Measurements from ENCODE around the gene NMNAT2. TPM values are rescaled to one million over a fixed set of nuclear protein-coding genes. Genes with fewer than 3 reads are reported as not detected.

Gene NMNAT2
- total and polyA plus RNA-seq, 2 donors from 2014 or later: 0.17 to 2.0 TPM

- intact Hi-C loops (cut with DNase I): no loop called here
- no peaks in the 10 kb centered on the region for H3K36me3 ChIP-seq (ENCODE audit: control insufficient read depth in 2 of 3, insufficient read depth in 3 of 3, low read length in 3 of 3)
- H3K9me3 ChIP-seq (ENCODE audit: control insufficient read depth in 2 of 3, insufficient read depth in 1 of 3, low read length in 3 of 3): no peaks in the 10 kb centered on the region
- no peak overlapping the region for H3K27ac ChIP-seq (ENCODE audit: low read depth in 2 of 2, low read length in 2 of 2)
- H3K4me1 ChIP-seq (ENCODE audit: control insufficient read depth in 2 of 3, insufficient read depth in 2 of 3, low read depth in 1 of 3, low read length in 3 of 3): peaks cover 2 to 8% (median 6%) of the 10 kb centered on the region in 3 donors
- no peak overlapping the region for H3K9ac ChIP-seq (ENCODE audit: low read length in 3 of 3)
- FAIRE-seq (no peak), DNase-seq (no peak)
- H3K4me3 ChIP-seq (ENCODE audit: low read length in 3 of 3): no peak overlapping the region
- H3K27me3 ChIP-seq (ENCODE audit: control insufficient read depth, insufficient read depth, low read length): no peaks in the 10 kb centered on the region
- no peak for TF ChIP-seq CTCF (IDR thresholded peaks at IDR 0.05; ENCODE audit: borderline replicate concordance, extremely low read depth, insufficient read depth)
These were observed 109.5 kb downstream of the NMNAT2 start for GRCh38 chr1:183308719-183309118.

- Histone ChIP-seq H3K27ac (ENCODE audit: low read depth in 2 of 2, low read length in 2 of 2) (no peak overlapping the region), H3K9ac (ENCODE audit: low read length in 3 of 3) (no peak overlapping the region), H3K9me3 (ENCODE audit: control insufficient read depth in 2 of 3, insufficient read depth in 1 of 3, low read length in 3 of 3) (no peaks in the 10 kb centered on the region), H3K4me1 (ENCODE audit: control insufficient read depth in 2 of 3, insufficient read depth in 2 of 3, low read depth in 1 of 3, low read length in 3 of 3) (peaks cover 2 to 8% (median 6%) of the 10 kb centered on the region in 3 donors), H3K27me3 (ENCODE audit: control insufficient read depth, insufficient read depth, low read length) (no peaks in the 10 kb centered on the region), H3K4me3 (ENCODE audit: low read length in 3 of 3) (no peak overlapping the region), H3K36me3 (ENCODE audit: control insufficient read depth in 2 of 3, insufficient read depth in 3 of 3, low read length in 3 of 3) (no peaks in the 10 kb centered on the region)
- intact Hi-C loops (cut with DNase I): no loop called here
- no peak for TF ChIP-seq CTCF (IDR thresholded peaks at IDR 0.05; ENCODE audit: borderline replicate concordance, extremely low read depth, insufficient read depth)
- DNase-seq: peak in 2 of 5 donors; percentile 75 to 80
- no peak for FAIRE-seq
These were observed 111.7 kb downstream of the NMNAT2 start for GRCh38 chr1:183306317-183307042.

GRCh38 chr1:183304440-183305107, 113.6 kb downstream of the NMNAT2 start:
- Histone ChIP-seq H3K9ac (ENCODE audit: low read length in 3 of 3) (no peak overlapping the region), H3K4me3 (ENCODE audit: low read length in 3 of 3) (no peak overlapping the region), H3K36me3 (ENCODE audit: control insufficient read depth in 2 of 3, insufficient read depth in 3 of 3, low read length in 3 of 3) (no peaks in the 10 kb centered on the region), H3K27me3 (ENCODE audit: control insufficient read depth, insufficient read depth, low read length) (no peaks in the 10 kb centered on the region), H3K4me1 (ENCODE audit: control insufficient read depth in 2 of 3, insufficient read depth in 2 of 3, low read depth in 1 of 3, low read length in 3 of 3) (peaks cover 0 to 8% (median 2%) of the 10 kb centered on the region in 3 donors), H3K27ac (ENCODE audit: low read depth in 2 of 2, low read length in 2 of 2) (no peak overlapping the region), H3K9me3 (ENCODE audit: control insufficient read depth in 2 of 3, insufficient read depth in 1 of 3, low read length in 3 of 3) (no peaks in the 10 kb centered on the region)
- intact Hi-C loops (cut with DNase I): no loop called here
- no peak for TF ChIP-seq CTCF (IDR thresholded peaks at IDR 0.05; ENCODE audit: borderline replicate concordance, extremely low read depth, insufficient read depth)
- FAIRE-seq (no peak), DNase-seq (peak in 3 of 5 donors; percentile 55 to 68 (median 67))
